Measurements from ENCODE around the gene SLC22A13.
"Not testable (repeated sequence)": the region's sequence is repeated elsewhere in the genome, so short reads cannot be mapped to it uniquely, and the experiment has no call there.

Gene SLC22A13, protein sequence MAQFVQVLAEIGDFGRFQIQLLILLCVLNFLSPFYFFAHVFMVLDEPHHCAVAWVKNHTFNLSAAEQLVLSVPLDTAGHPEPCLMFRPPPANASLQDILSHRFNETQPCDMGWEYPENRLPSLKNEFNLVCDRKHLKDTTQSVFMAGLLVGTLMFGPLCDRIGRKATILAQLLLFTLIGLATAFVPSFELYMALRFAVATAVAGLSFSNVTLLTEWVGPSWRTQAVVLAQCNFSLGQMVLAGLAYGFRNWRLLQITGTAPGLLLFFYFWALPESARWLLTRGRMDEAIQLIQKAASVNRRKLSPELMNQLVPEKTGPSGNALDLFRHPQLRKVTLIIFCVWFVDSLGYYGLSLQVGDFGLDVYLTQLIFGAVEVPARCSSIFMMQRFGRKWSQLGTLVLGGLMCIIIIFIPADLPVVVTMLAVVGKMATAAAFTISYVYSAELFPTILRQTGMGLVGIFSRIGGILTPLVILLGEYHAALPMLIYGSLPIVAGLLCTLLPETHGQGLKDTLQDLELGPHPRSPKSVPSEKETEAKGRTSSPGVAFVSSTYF

DNA sequence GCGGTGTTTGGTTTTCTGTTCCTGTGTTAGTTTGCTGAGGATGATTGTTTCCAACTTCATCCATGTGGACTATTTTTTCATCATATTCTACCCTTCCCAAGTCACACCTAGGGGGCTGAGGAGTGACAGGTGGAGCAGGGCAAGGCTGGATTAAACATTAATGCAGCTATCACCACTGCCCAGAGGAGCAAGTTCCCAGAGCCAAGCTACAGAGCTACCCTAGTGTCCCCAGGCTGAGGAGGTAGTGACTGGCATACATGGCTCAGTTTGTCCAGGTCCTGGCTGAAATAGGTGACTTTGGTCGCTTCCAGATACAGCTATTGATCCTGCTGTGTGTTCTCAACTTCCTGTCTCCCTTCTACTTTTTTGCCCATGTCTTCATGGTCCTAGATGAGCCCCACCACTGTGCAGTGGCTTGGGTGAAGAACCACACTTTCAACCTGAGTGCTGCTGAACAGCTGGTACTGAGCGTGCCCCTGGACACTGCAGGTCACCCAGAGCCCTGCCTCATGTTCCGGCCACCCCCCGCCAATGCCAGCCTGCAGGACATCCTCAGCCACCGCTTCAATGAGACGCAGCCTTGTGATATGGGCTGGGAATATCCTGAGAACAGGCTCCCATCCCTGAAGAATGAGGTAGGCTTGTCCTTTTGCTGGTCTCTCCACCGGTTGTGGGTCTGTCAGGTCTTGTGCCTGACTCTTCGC, at the start of gene SLC22A13:
Gene SLC22A13 (plus strand): TSS at position 209 of the 704 bp plus-strand sequence. CDS start 49 bp downstream, at position 258.
- DNase-seq = no peak

GRCh38 chr3:38219609-38220197, 45.9 kb upstream of the SLC22A13 start:
- DNase-seq = no peak

DNA sequence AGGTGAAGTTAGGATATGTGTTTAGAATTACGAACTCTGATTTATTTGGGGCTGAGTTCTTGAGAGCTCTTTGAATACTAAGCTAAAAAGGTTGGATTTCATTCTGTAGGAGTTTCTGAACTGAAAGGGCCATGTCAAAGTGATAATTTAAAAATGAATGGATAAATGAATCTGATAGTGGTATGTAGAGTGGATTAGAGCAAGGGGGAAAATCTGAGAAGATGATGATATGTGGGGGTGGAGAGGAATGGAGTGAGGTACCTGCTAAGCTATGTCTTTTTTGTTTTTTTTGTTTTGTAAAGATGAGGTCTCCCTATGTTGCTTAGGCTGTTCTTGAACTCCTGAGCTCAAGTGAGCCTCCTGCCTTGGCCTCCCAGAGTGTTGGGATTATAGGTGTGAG, 44.6 kb upstream of the SLC22A13 start:
- DNase-seq = no peak

GRCh38 chr3:38222032-38222634, 43.5 kb upstream of the SLC22A13 start:
- no peak for DNase-seq

DNA sequence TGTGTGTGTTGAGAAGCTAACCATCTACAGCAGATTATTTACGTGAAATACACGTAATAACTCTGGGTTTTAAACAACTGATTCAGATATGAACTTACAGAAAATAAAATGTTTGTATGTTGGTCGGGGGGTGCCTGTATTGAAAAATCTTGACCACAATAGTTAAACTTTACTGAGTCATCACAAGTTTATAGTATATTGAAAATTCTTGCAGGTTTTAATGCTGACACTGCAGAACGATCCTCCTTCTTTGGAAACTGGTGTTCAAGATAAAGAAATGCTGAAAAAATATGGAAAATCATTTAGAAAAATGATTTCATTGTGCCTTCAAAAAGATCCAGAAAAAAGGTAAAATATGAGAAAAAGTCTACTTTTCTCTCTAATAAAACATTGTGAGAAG, 41.3 kb upstream of the SLC22A13 start:
- DNase-seq = no peak

DNA sequence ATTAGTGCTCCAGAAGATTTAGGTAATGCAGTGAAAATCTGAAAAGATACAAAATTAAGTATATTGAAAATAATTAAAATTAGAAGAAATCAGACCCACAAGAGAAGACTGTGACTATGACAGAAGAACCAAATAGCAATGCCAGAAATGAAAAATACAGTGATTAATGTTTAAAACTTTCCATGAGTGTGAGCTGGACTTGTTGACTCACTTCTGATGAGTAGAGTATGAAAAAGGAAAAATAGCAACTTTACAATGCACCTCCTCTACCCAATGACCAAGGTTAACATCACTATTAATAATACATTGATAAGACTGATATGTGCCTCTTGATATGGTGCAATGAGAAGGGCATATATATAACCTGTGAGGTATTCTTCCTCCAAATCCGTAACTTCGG, 39.3 kb upstream of the SLC22A13 start:
- no peak for DNase-seq

DNA sequence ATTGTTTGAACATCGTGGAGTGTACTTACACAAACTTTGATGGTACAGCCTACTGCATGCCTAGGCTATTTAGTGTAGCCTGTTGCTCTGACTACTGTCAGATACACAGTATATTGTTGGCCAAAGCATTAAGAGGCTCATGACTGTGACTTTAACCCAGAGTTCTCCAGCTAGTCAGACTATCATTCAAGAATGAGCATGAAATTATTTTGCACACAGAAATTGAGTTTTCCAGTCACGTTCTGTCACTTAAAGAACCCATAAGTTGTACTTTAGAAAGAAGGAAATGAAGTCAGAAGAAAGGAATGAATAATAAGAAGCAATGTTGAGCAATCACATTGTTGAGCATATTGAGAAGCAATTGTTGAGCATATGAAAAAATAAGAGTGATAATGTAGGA, 37.6 kb upstream of the SLC22A13 start:
- DNase-seq = no peak

- DNase-seq = no peak
Observed at GRCh38 chr3:38229036-38229435, 36.6 kb upstream of the SLC22A13 start.

DNA sequence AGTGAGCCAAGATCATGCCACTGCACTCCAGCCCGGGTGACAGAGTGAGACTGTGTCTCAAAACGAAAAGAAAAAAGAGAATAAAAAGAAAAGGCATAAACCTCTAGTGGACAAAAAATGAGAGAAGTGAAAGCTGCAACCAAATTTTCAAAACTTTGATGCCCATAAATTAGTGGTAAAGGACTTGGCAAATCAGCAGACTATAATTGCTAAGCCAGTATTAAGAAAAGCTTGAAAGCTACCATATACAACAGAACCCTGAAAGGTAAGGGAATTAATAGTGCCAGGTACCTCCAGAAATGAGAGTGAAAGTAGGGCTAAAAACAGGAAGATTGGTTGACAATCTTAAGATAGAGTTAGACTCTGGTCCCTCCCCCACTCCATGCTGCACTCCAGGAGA, 32.9 kb upstream of the SLC22A13 start:
- DNase-seq = no peak

GRCh38 chr3:38235466-38235865, 30.1 kb upstream of the SLC22A13 start:
- no peak for DNase-seq

GRCh38 chr3:38238416-38239008, 27.1 kb upstream of the SLC22A13 start:
- DNase-seq = no peak

DNA sequence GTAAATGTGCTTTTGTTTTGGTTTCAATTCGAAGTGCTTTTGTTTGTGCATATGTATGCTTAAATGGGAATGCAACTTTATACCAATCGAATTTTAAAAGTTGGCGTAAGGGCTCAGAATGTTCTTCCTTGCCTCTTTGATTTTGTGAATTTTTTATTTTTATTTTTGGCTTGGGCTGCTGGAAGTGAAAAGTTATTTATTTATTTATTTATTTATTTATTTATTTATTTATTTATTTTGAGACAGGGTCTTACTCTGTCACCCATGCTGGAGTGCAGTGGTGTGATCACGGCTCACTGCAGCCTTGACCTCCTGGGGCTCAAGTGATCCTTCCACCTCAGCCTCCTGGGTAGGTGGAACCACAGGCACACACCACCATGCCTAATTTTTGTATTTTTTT, 22.8 kb upstream of the SLC22A13 start:
- not testable (repeated sequence) for DNase-seq

GRCh38 chr3:38245930-38246329, 19.7 kb upstream of the SLC22A13 start:
- no peak for DNase-seq

GRCh38 chr3:38247366-38248035, 18.1 kb upstream of the SLC22A13 start:
- DNase-seq = no peak

- no peak for DNase-seq
Observed at GRCh38 chr3:38250198-38250597, 15.4 kb upstream of the SLC22A13 start.

GRCh38 chr3:38251197-38251596, 14.4 kb upstream of the SLC22A13 start:
- DNase-seq = no peak

- no peak for DNase-seq
Observed at GRCh38 chr3:38253704-38254103, 11.9 kb upstream of the SLC22A13 start.

DNA sequence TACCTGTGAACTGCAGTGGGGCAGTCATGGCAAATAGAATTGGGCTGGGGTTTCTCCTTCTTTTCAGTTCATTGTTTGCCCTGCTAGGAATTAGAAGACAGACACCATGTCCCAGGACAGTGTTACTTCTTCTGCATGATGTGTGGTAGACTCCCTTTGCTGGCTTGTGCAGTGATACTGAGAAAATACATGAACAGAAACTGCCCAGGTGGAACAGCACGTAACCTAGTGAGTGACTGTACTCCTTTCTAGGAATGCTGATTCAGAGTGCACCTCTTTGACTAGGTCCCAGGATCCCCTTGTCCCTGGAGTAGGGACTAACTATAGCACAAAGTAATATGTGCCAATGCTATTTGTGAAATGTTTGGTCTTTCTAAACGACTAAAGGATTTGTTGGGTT, 10.7 kb upstream of the SLC22A13 start:
- DNase-seq = no peak

DNA sequence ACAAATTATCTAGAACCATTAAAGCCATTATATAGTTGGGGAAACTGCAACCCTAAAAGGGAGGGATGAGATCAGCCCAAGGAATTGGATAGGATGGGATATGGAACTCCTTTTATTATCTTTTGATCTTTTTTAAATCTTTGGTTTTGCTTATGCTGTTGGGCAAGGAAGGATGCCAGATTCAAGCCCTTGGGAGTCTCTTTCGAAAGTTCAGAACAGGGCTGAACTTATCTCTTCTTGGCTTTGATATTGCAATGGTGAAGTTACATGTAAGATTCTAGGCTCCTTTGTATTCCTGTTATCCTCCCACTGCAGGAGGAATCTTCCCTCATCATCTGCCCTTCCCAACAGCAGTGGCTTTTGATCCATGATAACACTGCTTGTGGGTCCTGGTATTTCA, 10.0 kb upstream of the SLC22A13 start:
- DNase-seq = no peak

- DNase-seq = no peak
Observed at GRCh38 chr3:38257583-38257982, 8.0 kb upstream of the SLC22A13 start.

GRCh38 chr3:38260474-38260873, 5.1 kb upstream of the SLC22A13 start:
- no peak for DNase-seq

DNA sequence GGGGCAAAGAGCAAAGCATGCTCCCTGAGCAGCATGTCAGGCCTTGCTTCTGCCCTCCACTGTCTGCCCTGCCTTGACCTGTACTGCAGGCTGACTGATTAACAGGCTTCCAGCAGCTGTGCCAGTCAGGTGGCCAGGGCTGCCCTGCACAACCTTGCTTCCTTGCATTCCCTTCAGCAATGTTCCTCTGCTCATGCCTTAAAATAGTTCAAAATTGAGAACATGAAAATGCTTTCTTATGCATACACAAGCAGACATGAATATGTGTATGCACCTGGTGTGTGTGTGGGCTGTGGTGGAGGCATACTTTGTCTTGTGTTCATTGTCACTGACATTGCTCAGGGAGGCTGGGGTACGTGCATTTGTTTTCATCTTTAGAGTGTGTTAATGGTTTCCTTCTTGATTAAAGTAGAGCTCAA, 1.2 kb upstream of the SLC22A13 start:
- no peak for DNase-seq
